ENCODE results near the gene RIN3. TPM values are rescaled to one million over a fixed set of nuclear protein-coding genes. Genes with fewer than 3 reads are reported as not detected.
A peak's percentile ranks its signal among the peaks of the same experiment; 100 is the strongest.

The RIN3 gene
- total RNA-seq, 1 donor = 7.3 TPM

DNA sequence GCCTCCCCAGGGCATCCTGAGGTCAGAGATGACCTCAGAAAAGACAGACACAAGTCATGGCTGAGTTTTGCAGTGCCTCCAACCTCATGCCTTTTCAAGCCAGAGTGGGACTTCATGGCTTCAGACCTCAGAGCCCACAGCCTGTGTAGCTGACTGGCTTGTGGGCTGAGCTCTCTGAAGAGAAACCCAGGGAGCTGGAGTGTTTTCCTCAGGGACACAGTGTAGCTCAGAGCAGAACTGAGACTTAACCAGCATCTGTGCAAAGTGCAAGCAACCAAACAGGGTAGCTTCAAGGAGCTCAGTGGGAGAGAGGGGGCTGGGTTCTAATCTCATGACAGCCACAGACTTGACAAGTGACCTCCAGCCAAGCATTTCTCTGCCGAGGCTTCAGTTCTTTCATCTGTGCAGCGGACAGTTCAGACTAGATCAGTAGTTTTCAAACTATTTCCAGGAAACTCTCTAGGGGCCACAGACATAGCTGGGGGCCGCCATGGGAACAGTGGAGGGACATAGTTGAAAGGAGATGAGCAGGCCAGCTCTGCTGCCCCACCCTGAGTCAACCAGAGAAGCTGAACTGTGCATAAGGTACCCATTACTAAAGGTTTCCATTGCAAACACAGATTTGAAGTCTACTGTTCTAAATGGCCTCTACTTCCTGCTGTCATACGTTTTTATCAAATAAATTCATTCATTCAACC lies 154.8 kb downstream of the RIN3 start:
- TF ChIP-seq, protein P1, sequence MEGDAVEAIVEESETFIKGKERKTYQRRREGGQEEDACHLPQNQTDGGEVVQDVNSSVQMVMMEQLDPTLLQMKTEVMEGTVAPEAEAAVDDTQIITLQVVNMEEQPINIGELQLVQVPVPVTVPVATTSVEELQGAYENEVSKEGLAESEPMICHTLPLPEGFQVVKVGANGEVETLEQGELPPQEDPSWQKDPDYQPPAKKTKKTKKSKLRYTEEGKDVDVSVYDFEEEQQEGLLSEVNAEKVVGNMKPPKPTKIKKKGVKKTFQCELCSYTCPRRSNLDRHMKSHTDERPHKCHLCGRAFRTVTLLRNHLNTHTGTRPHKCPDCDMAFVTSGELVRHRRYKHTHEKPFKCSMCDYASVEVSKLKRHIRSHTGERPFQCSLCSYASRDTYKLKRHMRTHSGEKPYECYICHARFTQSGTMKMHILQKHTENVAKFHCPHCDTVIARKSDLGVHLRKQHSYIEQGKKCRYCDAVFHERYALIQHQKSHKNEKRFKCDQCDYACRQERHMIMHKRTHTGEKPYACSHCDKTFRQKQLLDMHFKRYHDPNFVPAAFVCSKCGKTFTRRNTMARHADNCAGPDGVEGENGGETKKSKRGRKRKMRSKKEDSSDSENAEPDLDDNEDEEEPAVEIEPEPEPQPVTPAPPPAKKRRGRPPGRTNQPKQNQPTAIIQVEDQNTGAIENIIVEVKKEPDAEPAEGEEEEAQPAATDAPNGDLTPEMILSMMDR (IDR thresholded peaks at IDR 0.05; ENCODE audit: insufficient read depth, low read depth, low read length) = no peak
- no peak overlapping the region for H3K4me3 ChIP-seq (ENCODE audit: low read depth, low read length)
- DNase-seq (ENCODE audit: low read depth) = no peak

DNA sequence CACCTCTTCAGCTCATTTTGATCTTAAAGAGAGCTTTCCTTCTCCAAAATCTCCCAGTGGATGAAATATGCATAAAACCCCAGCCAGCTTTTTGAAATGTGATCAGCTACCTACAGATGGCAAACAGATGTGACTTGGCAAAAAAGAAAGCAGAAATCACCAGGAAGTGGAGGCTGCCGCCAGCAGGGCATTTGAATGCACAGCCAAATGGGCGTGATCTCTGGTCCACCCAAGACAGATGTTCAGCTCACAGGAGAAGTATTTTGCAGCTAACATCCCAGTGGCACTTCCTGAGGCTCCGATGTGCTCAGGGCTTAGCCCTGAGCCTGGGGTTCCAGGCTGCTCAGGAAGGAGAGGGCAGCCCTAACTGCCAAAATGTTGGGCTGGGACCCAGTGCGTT lies 156.6 kb downstream of the RIN3 start:
- H3K4me3 ChIP-seq (ENCODE audit: low read depth, low read length) = no peak overlapping the region
- peak; percentile 91 for DNase-seq (ENCODE audit: low read depth)
- TF ChIP-seq, protein P1 (IDR thresholded peaks at IDR 0.05; ENCODE audit: insufficient read depth, low read depth, low read length) = peak; percentile 45

DNA sequence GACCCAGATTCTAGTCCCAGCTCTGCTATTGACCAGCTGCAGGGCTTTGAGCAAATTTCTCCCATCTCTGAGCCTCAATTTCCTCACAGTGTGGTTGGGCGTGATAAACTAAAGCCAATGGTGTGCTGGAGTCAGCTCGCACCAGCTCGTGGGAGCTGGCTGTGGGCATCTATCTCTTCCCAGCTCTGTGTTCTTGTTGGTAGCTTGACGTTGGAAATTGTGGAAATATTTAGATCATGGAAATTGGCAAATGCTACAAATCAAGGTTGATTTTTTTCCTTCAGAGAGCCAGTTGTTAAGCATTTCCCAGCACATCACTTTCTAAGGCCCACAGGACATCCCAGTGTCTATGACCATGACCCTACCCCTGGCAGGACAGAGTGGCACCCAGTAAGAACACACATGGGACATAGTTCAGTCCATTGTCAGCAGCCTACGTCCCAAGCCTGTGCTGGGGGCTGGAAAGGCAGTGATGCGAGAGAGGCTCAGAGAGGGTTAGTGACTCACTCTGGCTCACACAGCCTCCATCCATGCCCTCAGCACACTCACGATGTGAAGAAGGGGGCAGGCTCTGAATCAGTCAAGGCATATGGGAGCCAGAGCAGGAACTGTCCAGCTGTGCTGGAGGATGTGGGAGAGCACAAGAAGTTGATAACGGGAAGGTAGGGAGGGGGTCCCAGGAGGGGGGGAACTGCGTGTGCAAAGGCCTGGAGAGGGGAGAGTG lies 157.2 kb downstream of the RIN3 start:
- TF ChIP-seq, protein P1 (IDR thresholded peaks at IDR 0.05; ENCODE audit: insufficient read depth, low read depth, low read length) = no peak
- no peak for DNase-seq (ENCODE audit: low read depth)
- no peak overlapping the region for H3K4me3 ChIP-seq (ENCODE audit: low read depth, low read length)

DNA sequence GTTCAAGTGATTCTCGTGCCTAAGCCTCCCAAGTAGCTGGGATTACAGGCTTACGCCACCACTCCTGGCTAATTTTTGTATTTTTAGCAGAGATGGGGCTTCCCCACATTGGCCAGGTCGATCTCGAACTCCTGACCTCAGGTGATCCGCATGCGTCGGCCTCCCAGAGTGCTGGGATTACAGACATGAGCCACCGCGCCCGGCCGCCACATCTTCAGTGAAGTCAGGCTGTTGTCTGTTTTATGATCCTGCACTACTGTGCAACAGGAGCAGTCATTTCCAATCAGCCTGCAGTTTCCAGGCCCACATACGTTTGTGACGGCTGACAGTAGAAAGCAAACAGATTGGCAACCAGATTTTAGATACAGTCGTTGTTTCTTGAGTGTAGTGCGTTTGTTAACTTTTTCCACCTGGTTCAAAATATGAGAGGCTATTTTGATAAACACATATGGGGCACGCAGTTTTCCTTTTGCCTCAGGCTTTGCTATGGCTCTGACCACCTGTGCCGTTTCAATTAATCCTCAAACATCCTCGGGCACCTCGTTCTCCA lies 160.1 kb downstream of the RIN3 start:
- H3K4me3 ChIP-seq (ENCODE audit: low read depth, low read length) = no peak overlapping the region
- TF ChIP-seq, protein P1 (IDR thresholded peaks at IDR 0.05; ENCODE audit: insufficient read depth, low read depth, low read length) = no peak
- no peak for DNase-seq (ENCODE audit: low read depth)

DNA sequence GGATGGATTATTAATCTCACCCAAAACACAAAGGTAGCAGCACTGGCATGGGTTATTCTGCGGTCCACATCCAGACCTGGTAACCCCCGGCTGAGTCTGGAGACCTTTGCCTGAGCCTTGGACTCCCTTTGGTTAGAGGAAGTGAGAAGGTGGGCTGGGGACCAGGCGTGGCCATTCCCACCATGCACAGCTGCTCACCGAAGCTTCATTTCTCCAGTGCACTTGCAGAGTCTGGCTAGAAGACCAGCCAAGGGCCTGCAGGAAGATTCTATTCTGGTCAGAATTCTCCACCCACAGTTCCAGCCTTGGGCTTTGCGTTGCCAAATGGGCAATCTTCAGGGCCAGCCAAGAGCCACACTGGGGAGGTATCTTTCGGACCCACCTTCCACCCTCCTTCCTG lies 161.8 kb downstream of the RIN3 start:
- TF ChIP-seq, protein P1 (IDR thresholded peaks at IDR 0.05; ENCODE audit: insufficient read depth, low read depth, low read length) = no peak
- H3K4me3 ChIP-seq (ENCODE audit: low read depth, low read length) = no peak overlapping the region
- DNase-seq (ENCODE audit: low read depth) = no peak

DNA sequence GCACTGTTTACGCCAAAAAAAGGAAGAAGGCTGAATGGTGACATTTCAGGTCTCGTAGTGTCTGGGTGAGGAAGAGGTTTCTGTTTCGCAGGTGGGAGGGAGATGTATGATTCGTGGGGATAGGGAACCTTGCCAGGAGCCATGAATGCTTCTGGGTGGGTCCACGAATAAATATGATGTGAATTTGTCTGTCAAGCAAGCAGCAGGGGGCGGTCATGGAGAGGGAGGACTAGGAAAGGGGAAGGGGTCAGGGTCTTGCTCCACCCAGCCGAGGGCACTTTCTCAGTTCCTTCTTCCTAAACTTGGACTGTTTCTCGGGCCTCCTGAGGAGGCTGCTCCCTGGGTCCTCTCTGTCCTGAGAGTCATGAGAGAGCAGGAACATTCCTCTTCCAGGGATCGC lies 162.4 kb downstream of the RIN3 start:
- no peak for DNase-seq (ENCODE audit: low read depth)
- TF ChIP-seq, protein P1 (IDR thresholded peaks at IDR 0.05; ENCODE audit: insufficient read depth, low read depth, low read length) = no peak
- H3K4me3 ChIP-seq (ENCODE audit: low read depth, low read length) = no peak overlapping the region

All from fibroblast of villous mesenchyme (primary cell).